ENCODE data around the gene RMC1. TPM values are rescaled to one million over a fixed set of nuclear protein-coding genes. Genes with fewer than 3 reads are reported as not detected.

RMC1 gene
- total RNA-seq, 1 experiment from 2014 or later, result 24.7 TPM

- intact Hi-C loops (cut with micrococcal nuclease), result no loop called here
- CTCF ChIA-PET, result interaction anchor here (0.6 to 1.5 kb wide), 3 partner anchors 25 to 81 kb away, joined by 3 to 4 read pairs (median 4); no protein-coding TSS in a partner anchor
Measured at GRCh38 chr18:23540867-23541266, 37.6 kb downstream of the RMC1 start.

GRCh38 chr18:23541349-23542093, 38.2 kb downstream of the RMC1 start:
- ChIA-PET POLR2A (interaction anchor here (0.6 to 2.1 kb wide), 3 partner anchors 12 to 87 kb away, joined by 3 to 6 read pairs (median 4); no protein-coding TSS in a partner anchor), CTCF (interaction anchor here (0.6 to 1.5 kb wide), 4 partner anchors 25 to 80 kb away, joined by 3 to 4 read pairs (median 4); no protein-coding TSS in a partner anchor)
- no TSS peak for BruUV-seq (replicated peaks)
- intact Hi-C loops (cut with micrococcal nuclease), result no loop called here
- H3K27ac Mint-ChIP-seq (ENCODE audit: low read depth, unreplicated experiment), result no peak overlapping the region
- TF ChIP-seq CTCF (IDR thresholded peaks at IDR 0.05; ENCODE audit: unreplicated experiment), result no peak
- peaks cover 84% of the 10 kb centered on the region for H3K36me3 Mint-ChIP-seq (ENCODE audit: insufficient read depth, unreplicated experiment)
- H3K27me3 Mint-ChIP-seq (ENCODE audit: insufficient read depth, unreplicated experiment), result no peaks in the 10 kb centered on the region
- H3K4me3 Mint-ChIP-seq (ENCODE audit: unreplicated experiment), result no peak overlapping the region
- no peak for DNase-seq (ENCODE audit: unreplicated experiment)
- no peaks in the 10 kb centered on the region for H3K9me3 Mint-ChIP-seq (ENCODE audit: unreplicated experiment)
- H3K4me1 Mint-ChIP-seq (ENCODE audit: insufficient read depth, unreplicated experiment), result no peaks in the 10 kb centered on the region

More at GRCh38 chr18:23540867-23541266, 37.6 kb downstream of the RMC1 start:
- TF ChIP-seq CTCF (IDR thresholded peaks at IDR 0.05; ENCODE audit: unreplicated experiment), result no peak
- no TSS peak for BruUV-seq (replicated peaks)
- no peak for DNase-seq (ENCODE audit: unreplicated experiment)
- no peaks in the 10 kb centered on the region for H3K4me1 Mint-ChIP-seq (ENCODE audit: insufficient read depth, unreplicated experiment)
- no peaks in the 10 kb centered on the region for H3K27me3 Mint-ChIP-seq (ENCODE audit: insufficient read depth, unreplicated experiment)
- H3K36me3 Mint-ChIP-seq (ENCODE audit: insufficient read depth, unreplicated experiment), result peaks cover 87% of the 10 kb centered on the region
- H3K9me3 Mint-ChIP-seq (ENCODE audit: unreplicated experiment), result no peaks in the 10 kb centered on the region
- no peak overlapping the region for H3K4me3 Mint-ChIP-seq (ENCODE audit: unreplicated experiment)
- POLR2A ChIA-PET, result interaction anchor here (0.6 to 2.1 kb wide), 2 partner anchors 11 to 86 kb away, joined by 4 to 6 read pairs; no protein-coding TSS in a partner anchor
- H3K27ac Mint-ChIP-seq (ENCODE audit: low read depth, unreplicated experiment), result no peak overlapping the region

- Mint-ChIP-seq H3K27ac (ENCODE audit: low read depth, unreplicated experiment) (no peak overlapping the region), H3K27me3 (ENCODE audit: insufficient read depth, unreplicated experiment) (no peaks in the 10 kb centered on the region), H3K9me3 (ENCODE audit: unreplicated experiment) (no peaks in the 10 kb centered on the region), H3K4me3 (ENCODE audit: unreplicated experiment) (no peak overlapping the region), H3K4me1 (ENCODE audit: insufficient read depth, unreplicated experiment) (peaks cover under 1% of the 10 kb centered on the region), H3K36me3 (ENCODE audit: insufficient read depth, unreplicated experiment) (peaks cover 83% of the 10 kb centered on the region)
- no peak for DNase-seq (ENCODE audit: unreplicated experiment)
- POLR2A ChIA-PET, result interaction anchor here (0.7 to 1.2 kb wide), 2 partner anchors 22 to 43 kb away, joined by 3 read pairs; no protein-coding TSS in a partner anchor
- no TSS peak for BruUV-seq (replicated peaks)
- intact Hi-C loops (cut with micrococcal nuclease), result no loop called here
- CTCF ChIA-PET, result interaction anchor here (0.7 to 1.0 kb wide), 4 partner anchors 26 to 350 kb away, joined by 3 to 4 read pairs (median 3); no protein-coding TSS in a partner anchor
- no peak for TF ChIP-seq CTCF (IDR thresholded peaks at IDR 0.05; ENCODE audit: unreplicated experiment)
Measured at GRCh38 chr18:23542461-23542860, 39.1 kb downstream of the RMC1 start.

- no peak for DNase-seq (ENCODE audit: unreplicated experiment)
- ChIA-PET CTCF (interaction anchor here (0.9 kb wide), 1 partner anchor 42 kb away, joined by 4 read pairs; no protein-coding TSS in a partner anchor), POLR2A (interaction anchor here (1.4 kb wide), 1 partner anchor 14 kb away, joined by 4 read pairs; no protein-coding TSS in a partner anchor)
- peaks cover 81% of the 10 kb centered on the region for H3K36me3 Mint-ChIP-seq (ENCODE audit: insufficient read depth, unreplicated experiment)
- TF ChIP-seq CTCF (IDR thresholded peaks at IDR 0.05; ENCODE audit: unreplicated experiment), result no peak
- no peak overlapping the region for H3K27ac Mint-ChIP-seq (ENCODE audit: low read depth, unreplicated experiment)
- H3K9me3 Mint-ChIP-seq (ENCODE audit: unreplicated experiment), result no peaks in the 10 kb centered on the region
- H3K27me3 Mint-ChIP-seq (ENCODE audit: insufficient read depth, unreplicated experiment), result no peaks in the 10 kb centered on the region
- BruUV-seq (replicated peaks), result no TSS peak
- intact Hi-C loops (cut with micrococcal nuclease), result loop anchor here (5.0 kb wide), 1 partner anchor 42 kb away; the partner anchor contains the start of gene NPC1
- no peak overlapping the region for H3K4me3 Mint-ChIP-seq (ENCODE audit: unreplicated experiment)
- peaks cover 12% of the 10 kb centered on the region for H3K4me1 Mint-ChIP-seq (ENCODE audit: insufficient read depth, unreplicated experiment)
Measured at GRCh38 chr18:23545247-23545789, 42.0 kb downstream of the RMC1 start.

Measured in MCF 10A (cell line).